NCI-H526 treated with DMSO at 0.1 percent for 48 hours (cell line): ENCODE results near the gene KIAA0513.

ENCODE experiments used
- DNase-seq: peaks from one replicate; lab custom pipeline; 2025; lab: John Stamatoyannopoulos, UW

Gene KIAA0513

DNA sequence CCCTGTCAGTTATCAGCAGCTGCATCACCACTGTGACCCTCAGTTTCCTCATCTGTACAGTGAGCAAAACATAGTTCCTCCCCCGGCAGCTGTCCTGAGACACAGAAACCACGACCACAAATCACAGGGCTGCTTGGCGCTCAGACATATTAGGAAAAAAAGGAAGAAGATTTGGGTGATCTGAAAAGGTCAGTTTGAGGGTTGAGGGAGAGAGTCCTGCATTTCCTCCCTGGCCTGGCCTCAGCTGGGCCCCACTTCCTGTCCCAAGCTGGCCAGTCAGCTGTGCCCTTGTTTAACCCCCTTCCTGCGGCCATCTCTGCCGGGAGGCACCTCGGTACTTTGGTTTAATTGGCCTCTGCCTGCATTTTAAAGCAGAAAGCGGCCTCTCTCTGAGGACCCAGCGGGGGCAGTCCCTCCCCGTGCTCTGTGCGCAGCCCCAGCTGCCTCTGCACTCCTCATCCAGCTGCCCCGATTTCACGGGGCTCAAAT is 108.7 kb downstream of the KIAA0513 start:
- DNase-seq = no peak

- DNase-seq = no peak
Observed at GRCh38 chr16:85136702-85137322, 109.2 kb downstream of the KIAA0513 start.

GRCh38 chr16:85137323-85138072 is 109.9 kb downstream of the KIAA0513 start:
- DNase-seq = no peak

DNA sequence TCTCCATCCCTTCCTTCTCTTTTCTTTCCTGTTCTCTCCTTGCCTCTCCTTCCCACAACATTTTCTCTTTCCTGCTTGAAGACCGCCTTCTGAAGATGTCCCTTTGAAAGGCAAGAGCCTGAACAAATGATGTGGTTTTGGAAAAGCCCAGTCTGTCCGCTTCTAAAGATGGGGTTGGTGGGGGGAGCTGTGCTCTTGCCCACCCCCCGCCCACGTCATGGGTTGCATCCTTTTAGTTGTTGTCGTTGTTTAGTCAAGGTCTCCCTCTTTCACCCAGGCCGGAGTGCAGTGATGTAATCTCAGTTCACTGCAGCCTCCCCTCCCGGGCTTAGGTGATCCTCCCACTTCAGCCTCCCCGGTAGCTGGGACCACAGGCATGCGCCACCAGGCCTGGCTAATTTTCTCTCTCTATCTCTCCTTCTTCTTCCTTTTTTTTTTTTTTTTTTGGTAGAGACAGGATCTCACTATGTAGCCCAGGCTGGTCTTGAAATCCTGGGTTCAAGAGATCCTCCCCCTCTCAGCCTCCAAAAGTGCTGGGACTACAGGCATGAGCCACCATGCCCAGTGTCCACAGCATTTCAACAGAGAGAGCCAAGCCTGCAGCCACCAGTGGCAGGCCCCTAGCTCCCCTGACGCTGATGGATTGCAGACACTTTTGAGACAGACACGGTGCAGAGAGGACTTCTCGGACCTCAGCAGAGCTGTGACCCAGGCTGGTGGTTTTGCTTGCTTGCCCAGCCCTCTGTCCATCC is 110.7 kb downstream of the KIAA0513 start:
- DNase-seq = no peak

GRCh38 chr16:85138825-85139627 is 111.4 kb downstream of the KIAA0513 start:
- DNase-seq = no peak

DNA sequence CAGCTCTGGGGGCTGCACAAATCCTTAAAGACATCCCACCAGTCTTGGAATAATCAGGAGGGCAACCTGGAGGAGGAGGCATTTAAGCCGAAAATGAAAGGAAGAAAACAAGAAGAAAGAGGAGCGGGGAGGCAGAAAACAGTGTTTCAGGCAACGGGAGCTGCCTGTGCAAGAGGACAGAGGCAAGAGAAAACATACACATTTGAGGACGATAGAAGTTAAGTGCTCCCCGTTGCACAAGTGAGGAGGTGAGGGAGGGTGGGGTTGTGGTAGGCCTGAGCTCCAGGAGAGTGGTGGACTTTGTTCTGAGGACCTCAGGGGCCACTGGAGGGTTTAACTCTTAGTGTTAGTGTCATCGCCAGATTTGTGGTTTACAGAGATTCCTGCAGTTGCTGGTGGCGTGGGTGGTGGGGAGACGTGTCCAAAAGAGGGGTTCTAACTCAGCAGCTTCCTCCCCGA is 112.3 kb downstream of the KIAA0513 start:
- no peak for DNase-seq

DNA sequence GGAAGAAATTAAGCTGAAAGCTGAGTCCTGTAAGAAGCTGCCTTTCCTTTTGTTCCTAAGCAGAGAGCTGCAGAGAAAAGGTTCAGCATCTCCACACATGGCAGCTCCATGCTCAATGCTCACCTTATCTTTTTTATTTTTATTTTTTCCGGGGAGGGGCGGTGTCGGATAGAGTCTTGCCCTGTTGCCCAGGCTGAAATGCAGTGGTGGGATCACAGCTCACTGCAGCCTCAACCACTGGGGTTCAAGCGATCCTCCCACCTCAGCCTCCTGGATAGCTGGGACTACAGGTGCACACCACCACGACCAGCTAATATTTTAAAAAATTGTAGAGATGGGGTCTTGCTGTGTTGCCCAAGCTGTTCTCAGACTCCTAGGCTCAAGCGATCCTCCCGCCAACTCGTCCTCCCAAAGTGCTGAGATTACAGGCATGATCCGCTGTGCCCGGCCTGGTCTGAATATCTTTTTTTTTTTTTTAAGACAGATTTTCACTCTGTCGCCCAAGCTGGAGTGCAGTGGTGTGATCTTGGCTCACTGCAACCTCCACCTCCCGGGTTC is 112.9 kb downstream of the KIAA0513 start:
- no peak for DNase-seq

- no peak for DNase-seq
Observed at GRCh38 chr16:85141491-85142128, 114.0 kb downstream of the KIAA0513 start.

DNA sequence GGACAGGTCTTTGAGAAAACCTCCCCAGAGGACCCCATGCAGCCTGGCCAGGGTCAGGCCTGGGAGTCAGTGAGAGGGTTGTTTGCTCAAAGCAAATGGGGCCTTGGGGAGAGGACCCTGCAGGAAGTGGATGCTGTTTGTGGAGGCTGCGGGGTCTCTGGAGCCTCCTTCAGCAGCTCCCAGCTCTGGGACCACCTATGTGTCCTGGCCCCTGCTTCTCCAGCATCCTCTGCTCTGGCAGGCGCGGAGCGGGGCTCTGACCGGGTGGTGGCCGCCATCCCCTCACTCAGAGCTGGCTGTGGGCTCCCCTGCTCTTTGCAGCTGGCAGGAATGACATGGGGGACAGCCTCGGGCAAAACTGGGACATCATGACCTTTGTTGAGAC is 114.5 kb downstream of the KIAA0513 start:
- DNase-seq = no peak

DNA sequence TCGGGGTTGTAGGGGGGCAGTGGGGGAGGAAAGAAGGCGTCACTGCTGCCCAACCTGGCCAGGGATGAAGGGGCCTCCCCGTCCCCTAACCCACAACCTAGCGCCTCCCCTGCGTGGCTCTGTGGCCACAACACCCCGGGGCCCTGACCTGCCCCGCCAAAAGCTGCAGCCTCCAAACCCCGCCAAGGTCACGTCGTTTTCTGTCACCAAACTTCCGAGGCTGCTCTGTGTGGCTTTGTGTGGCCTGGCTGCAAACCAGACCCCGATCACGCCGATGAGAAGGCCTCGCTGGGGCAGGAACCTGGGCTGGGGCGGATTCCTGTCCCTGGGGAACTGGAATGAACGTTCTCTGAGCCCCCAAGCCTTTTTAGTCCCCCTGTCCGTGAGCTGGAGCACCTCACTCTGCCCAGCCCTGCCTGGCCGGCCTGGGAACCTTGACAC is 115.2 kb downstream of the KIAA0513 start:
- no peak for DNase-seq
